Measurements from ENCODE around the gene BBOX1.

The BBOX1 gene

GRCh38 chr11:27076121-27076589, 35.5 kb downstream of the BBOX1 start:
- peak; percentile 33 for DNase-seq (ENCODE audit: low read depth, low spot score)
- H3K4me3 ChIP-seq (ENCODE audit: low read depth, low read length): no peak overlapping the region
- in situ Hi-C loops (cut with HindIII; ENCODE audit: low sequenced_read_pairs): no loop called here
- TF ChIP-seq, protein P1, sequence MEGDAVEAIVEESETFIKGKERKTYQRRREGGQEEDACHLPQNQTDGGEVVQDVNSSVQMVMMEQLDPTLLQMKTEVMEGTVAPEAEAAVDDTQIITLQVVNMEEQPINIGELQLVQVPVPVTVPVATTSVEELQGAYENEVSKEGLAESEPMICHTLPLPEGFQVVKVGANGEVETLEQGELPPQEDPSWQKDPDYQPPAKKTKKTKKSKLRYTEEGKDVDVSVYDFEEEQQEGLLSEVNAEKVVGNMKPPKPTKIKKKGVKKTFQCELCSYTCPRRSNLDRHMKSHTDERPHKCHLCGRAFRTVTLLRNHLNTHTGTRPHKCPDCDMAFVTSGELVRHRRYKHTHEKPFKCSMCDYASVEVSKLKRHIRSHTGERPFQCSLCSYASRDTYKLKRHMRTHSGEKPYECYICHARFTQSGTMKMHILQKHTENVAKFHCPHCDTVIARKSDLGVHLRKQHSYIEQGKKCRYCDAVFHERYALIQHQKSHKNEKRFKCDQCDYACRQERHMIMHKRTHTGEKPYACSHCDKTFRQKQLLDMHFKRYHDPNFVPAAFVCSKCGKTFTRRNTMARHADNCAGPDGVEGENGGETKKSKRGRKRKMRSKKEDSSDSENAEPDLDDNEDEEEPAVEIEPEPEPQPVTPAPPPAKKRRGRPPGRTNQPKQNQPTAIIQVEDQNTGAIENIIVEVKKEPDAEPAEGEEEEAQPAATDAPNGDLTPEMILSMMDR (IDR thresholded peaks at IDR 0.05; ENCODE audit: low read depth, low read length): no peak

DNA sequence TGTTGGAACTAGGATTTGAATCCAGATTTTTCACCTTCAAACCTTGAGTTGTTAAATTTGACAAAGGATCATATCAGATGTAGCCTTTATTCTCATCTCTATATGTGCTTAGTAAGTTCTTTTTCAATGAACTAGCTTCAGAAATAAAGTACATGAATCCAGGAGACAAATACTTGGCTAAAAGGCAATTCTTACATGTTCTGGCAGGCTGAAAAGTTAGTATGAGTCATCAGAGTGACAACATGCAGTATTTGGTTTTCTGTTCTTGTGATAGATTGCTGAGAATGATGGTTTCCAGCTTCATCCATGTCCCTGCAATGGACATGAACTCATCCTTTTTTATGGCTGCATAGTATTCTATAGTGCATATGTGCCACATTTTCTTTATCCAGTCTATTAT, 40.4 kb downstream of the BBOX1 start:
- TF ChIP-seq, protein P1 (IDR thresholded peaks at IDR 0.05; ENCODE audit: low read depth, low read length): no peak
- H3K4me3 ChIP-seq (ENCODE audit: low read depth, low read length): no peak overlapping the region
- in situ Hi-C loops (cut with HindIII; ENCODE audit: low sequenced_read_pairs): no loop called here
- no peak for DNase-seq (ENCODE audit: low read depth, low spot score)

DNA sequence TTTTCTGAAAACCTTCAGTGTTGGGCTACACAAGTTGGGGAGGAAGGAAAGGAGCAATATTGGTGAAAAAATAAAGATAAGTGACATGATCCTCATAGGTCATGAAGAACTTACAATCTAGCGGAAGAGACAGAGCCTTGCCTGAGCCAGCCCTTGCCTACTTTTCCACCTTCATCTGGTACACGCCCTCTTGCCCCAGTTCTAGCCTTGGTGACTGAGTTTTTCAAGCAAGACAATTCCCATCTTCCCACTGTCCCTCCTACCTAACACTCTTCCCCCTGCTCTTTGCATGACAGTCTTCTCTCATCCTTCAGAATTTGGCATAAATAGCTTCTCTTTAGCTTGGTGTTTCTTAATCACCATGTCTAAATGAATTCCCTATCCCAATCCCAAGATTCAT, 42.6 kb downstream of the BBOX1 start:
- DNase-seq (ENCODE audit: low read depth, low spot score): no peak
- TF ChIP-seq, protein P1 (IDR thresholded peaks at IDR 0.05; ENCODE audit: low read depth, low read length): no peak
- no peak overlapping the region for H3K4me3 ChIP-seq (ENCODE audit: low read depth, low read length)
- in situ Hi-C loops (cut with HindIII; ENCODE audit: low sequenced_read_pairs): no loop called here

- in situ Hi-C loops (cut with HindIII; ENCODE audit: low sequenced_read_pairs): no loop called here
- H3K4me3 ChIP-seq (ENCODE audit: low read depth, low read length): no peak overlapping the region
- TF ChIP-seq, protein P1 (IDR thresholded peaks at IDR 0.05; ENCODE audit: low read depth, low read length): no peak
- DNase-seq (ENCODE audit: low read depth, low spot score): no peak
Observed at GRCh38 chr11:27083782-27084181, 43.2 kb downstream of the BBOX1 start.

DNA sequence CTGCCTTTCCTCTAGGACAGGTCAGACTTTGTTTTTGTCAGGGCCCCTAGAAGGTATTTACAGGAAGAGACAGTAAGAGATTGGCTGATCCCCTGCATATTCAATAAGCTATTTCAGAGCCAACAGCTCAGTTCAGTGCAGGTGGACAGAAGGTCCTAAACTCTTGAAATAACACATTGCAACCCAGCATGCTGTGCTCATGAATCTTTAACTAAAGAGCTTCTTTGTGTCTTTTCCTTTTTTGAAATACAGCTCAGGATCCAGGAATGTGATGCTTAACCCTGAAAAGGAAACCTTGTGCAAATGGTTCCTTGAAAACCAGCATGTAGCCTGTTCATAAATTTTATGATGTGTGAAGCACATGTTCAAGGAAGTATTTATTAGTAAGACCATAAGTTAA, 43.9 kb downstream of the BBOX1 start:
- TF ChIP-seq, protein P1 (IDR thresholded peaks at IDR 0.05; ENCODE audit: low read depth, low read length): no peak
- peak; percentile 83 for DNase-seq (ENCODE audit: low read depth, low spot score)
- H3K4me3 ChIP-seq (ENCODE audit: low read depth, low read length): no peak overlapping the region
- in situ Hi-C loops (cut with HindIII; ENCODE audit: low sequenced_read_pairs): no loop called here

DNA sequence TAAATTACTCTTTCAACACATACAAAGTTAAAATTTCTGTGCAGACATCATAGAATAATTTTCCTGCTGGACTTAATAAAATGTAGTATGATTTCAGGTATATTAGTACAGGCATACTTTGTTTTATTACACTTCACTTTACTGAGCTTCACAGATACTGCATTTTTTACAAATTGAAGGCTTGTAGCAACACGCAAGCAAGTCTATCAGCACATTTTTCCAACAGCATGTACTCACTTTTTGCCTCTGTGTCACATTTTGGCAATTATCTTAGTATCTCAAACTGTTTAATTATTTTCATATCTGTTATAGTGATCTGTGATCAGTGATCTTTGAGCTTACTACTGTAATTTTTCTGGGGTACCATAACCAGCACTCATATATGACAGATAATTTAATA, 44.5 kb downstream of the BBOX1 start:
- DNase-seq (ENCODE audit: low read depth, low spot score): no peak
- no peak overlapping the region for H3K4me3 ChIP-seq (ENCODE audit: low read depth, low read length)
- TF ChIP-seq, protein P1 (IDR thresholded peaks at IDR 0.05; ENCODE audit: low read depth, low read length): no peak
- in situ Hi-C loops (cut with HindIII; ENCODE audit: low sequenced_read_pairs): no loop called here

DNA sequence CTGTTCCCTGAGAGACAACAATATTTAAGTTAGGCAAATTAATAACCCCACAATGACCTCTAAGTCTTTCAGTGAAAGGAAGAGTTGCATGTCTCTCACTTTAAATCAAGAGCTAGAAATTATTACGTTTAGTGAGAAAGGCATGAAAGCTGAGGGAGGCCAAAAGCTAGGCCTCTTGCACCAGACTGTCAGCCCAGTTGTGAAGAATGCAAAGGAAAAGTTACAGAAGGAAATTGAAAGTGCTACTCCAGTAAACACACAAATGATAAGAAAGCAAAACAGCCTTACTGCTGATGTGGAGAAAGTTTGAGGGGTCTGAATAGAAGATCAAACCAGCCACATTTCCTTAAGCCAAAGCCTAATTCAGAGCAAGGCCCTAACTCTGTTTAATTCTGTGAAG, 45.0 kb downstream of the BBOX1 start:
- DNase-seq (ENCODE audit: low read depth, low spot score): no peak
- in situ Hi-C loops (cut with HindIII; ENCODE audit: low sequenced_read_pairs): no loop called here
- H3K4me3 ChIP-seq (ENCODE audit: low read depth, low read length): no peak overlapping the region
- TF ChIP-seq, protein P1 (IDR thresholded peaks at IDR 0.05; ENCODE audit: low read depth, low read length): no peak

Measured in astrocyte of the spinal cord (primary cell).